Large intestine (tissue), 3 donors: ENCODE measurements around the gene MRPL2. TPM values are rescaled to one million over a fixed set of nuclear protein-coding genes. Genes with fewer than 3 reads are reported as not detected.

ENCODE experiments used
- DNase-seq, 2 donors: peaks; one replicate each; pipeline versions ENCODE4 v3.0.0 to v3.0.0-alpha.2; 2013
- H3K27ac ChIP-seq: one replicate; pipeline ENCODE4 v1.5.1; 2013; ENCODE audit warnings: low read length
- H3K27me3 ChIP-seq: 2 replicates; pipeline ENCODE4 v1.6.1; 2013; ENCODE audit warnings: low read length; ENCODE audit not compliant: control insufficient read depth, insufficient read depth
- H3K36me3 ChIP-seq: 2 replicates; pipeline ENCODE4 v1.6.1; 2013; ENCODE audit warnings: low read length; ENCODE audit not compliant: control insufficient read depth, insufficient read depth
- H3K4me1 ChIP-seq: one replicate; pipeline ENCODE4 v1.6.1; 2013; ENCODE audit warnings: low read length; ENCODE audit not compliant: control insufficient read depth, insufficient read depth
- H3K4me3 ChIP-seq: one replicate; pipeline ENCODE4 v1.5.1; 2013; ENCODE audit warnings: low read length
- H3K9me3 ChIP-seq: one replicate; pipeline ENCODE4 v1.6.1; 2013; ENCODE audit warnings: mild to moderate bottlenecking, low read depth, low read length, moderate library complexity; ENCODE audit not compliant: control insufficient read depth
- WGBS: methylation state at CpG from one replicate; pipeline ENCODE4 v1.1.5; 2013; ENCODE audit warnings: low lambda C conversion rate; ENCODE audit not compliant: insufficient coverage; 5-methylcytosine and 5-hydroxymethylcytosine counted together
- polyA plus RNA-seq: library from polyadenylated mRNA; unstranded; fragments of 120-200 nt; gene quantifications from one replicate; pipeline ENCODE4 v1.2.1, GENCODE V29; 2013

Gene MRPL2
- polyA plus RNA-seq, 1 donor = 56.1 TPM

DNA sequence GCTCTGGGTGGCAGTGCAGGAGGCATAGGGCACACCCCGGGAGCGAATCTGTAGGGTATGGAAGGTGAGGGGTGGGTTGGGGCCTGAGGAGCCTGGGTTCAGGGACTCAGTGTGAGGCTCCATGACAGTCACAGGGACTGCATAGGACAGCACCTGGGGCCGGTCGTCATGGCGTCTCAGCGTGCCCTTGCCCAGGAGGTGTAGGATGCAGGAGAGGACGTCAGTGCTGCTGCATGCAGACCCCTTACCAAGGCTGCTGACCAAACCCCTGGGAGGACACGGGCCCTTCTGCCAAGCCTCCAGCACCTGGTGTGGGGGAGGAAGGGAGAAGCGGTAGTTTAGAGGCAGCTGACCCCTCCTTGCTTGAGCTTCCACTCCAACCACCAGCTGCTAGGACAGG, 21.5 kb downstream of the MRPL2 start:
- Histone ChIP-seq H3K4me1 (peaks cover 22% of the 10 kb centered on the region), H3K36me3 (peaks cover 78% of the 10 kb centered on the region), H3K9me3 (no peaks in the 10 kb centered on the region), H3K27me3 (no peaks in the 10 kb centered on the region), H3K4me3 (no peak overlapping the region), H3K27ac (no peak overlapping the region)
- DNase-seq = no peak
- WGBS = no CpG with 5 or more reads among the region's 9 CpGs

DNA sequence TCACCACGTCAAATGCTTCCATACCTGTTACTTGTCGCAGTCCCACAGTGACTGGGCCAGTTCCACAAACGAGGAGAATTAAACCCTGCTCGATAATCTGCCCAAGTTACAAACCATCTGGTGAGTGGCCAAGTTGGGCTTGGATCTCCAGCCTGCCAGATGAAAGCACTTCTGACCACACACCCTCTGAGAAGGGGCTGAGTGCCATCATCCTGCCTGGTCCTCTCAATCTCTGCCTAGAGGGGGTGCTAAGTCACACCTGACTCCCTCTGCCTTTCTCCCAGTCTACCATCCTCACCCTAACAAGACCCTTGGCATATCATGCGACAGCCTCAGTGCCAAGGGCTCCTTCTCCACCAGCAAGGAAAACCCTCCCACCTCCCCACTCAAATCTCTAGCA, 22.0 kb downstream of the MRPL2 start:
- WGBS = no CpG with 5 or more reads among the region's 5 CpGs
- H3K27ac ChIP-seq = no peak overlapping the region
- DNase-seq = no peak
- H3K36me3 ChIP-seq = peaks cover 79% of the 10 kb centered on the region
- peaks cover 22% of the 10 kb centered on the region for H3K4me1 ChIP-seq
- H3K9me3 ChIP-seq = no peaks in the 10 kb centered on the region
- H3K27me3 ChIP-seq = no peaks in the 10 kb centered on the region
- H3K4me3 ChIP-seq = no peak overlapping the region

DNA sequence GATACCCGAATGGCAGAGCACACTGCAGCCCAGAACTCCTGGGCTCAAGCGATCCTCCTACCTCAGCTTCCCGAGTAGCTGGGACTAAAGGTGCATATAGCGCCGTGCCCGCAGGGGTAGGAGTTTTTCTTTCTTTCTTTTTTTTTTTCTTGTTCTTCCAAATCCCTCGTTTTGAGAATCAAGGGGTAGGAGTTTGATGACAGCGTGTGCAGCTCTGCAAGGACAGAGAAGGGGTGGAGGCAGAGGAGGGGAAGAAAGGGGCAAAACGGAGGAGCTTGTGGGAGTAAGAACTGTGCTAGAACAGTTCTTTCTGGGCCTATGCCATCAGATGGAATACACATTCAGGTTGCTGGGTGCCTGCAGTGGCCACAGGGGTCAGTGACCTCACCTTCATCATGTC, 22.5 kb downstream of the MRPL2 start:
- WGBS = 94% methylated on average over 5 of the region's 9 CpGs
- H3K4me3 ChIP-seq = no peak overlapping the region
- peaks cover 80% of the 10 kb centered on the region for H3K36me3 ChIP-seq
- DNase-seq = no peak
- H3K27ac ChIP-seq = no peak overlapping the region
- no peaks in the 10 kb centered on the region for H3K9me3 ChIP-seq
- H3K27me3 ChIP-seq = no peaks in the 10 kb centered on the region
- H3K4me1 ChIP-seq = peaks cover 22% of the 10 kb centered on the region

DNA sequence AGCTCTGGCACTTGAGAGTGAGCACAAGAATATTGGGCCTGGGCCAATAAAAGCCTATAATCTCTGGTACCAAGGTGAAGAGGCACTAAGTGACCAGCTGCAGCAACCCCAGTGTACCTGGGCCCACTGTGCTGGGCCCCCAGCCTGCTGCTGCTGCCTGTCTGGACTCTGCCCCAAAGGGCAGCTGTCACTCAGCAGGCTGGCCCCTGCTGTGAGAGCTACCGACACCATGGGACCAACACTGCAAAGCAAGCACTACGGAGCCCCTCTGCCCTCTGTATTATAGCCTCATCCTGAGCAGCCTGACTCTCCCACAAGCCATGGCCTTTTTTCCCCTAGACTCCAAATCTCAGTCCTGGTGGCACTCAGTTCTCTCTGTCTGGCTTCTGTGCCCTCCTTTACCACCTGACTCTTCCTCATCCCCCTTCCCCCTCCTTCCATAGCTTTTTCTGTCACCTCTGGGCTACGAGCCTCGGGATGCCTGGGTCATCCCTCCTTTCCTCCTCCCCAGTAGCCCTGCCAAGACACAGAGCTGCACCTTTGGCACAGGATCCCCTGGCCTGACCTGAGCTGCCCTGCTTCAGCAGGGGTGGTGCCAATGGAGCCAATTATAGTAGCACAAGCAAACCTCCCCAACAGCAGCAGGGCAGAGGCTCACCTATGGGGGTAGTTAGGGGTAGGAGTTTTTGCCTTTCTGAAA, 23.6 kb downstream of the MRPL2 start:
- peaks cover 75% of the 10 kb centered on the region for H3K36me3 ChIP-seq
- WGBS = no CpG with 5 or more reads among the region's 4 CpGs
- peak; percentile 79 to 89 for DNase-seq

DNA sequence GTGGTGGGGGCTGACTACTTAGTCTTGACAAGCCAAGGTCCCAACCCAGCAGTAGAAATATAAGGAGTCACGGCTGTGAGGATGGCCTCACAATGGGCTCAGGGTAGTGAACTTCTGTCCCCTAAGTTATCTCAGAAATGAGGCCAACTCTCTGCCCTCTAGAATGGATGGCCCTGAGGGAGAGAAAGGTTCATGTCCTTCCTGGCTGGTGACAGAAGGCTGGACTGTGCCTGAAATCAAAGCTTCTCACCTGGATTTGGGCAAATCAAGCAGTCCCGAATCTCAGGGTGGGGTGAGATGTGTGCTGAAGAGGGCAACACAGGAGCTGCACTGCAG, 25.1 kb downstream of the MRPL2 start:
- H3K36me3 ChIP-seq = peaks cover 72% of the 10 kb centered on the region

More for the DNA sequence above, 23.6 kb downstream of the MRPL2 start:
- Histone ChIP-seq H3K4me1 (peaks cover 22% of the 10 kb centered on the region), H3K4me3 (no peak overlapping the region), H3K27me3 (no peaks in the 10 kb centered on the region), H3K27ac (peak overlapping the region; percentile 97), H3K9me3 (no peaks in the 10 kb centered on the region)

DNA sequence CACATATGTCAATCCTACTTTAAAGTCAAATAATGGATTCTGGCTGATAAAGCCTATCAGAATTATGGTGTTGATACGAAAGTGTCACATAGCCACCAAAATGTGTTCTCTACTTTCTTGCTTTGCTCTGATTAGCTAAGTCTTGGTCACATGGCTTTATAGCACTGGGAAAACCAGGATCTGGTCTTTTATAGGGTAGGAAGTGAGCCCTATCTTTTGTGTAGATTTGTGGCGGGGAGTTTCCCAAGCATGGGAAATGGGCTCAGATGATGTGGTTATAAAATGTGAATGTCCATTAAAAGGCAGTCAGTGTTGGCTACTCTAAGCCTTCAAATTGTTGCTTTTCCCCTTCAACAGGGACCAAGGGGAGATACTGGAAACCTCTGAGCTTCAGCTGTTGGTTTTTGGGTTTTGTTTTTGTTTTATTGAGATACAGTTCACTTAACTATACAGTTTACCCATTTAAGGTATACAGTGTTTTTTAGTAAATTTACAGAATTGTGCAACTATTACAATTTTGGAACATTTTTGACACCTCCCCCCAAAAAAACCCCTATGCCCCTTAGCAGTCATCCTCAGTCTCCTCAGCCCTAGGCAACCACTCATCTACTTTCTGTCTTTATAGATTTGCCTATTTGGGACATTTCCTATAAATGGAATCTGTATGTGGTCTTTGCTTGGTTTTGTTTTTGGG, 25.6 kb downstream of the MRPL2 start:
- Histone ChIP-seq H3K4me3 (no peak overlapping the region), H3K4me1 (peaks cover 22% of the 10 kb centered on the region), H3K27ac (peak overlapping the region; percentile 65), H3K9me3 (no peaks in the 10 kb centered on the region), H3K36me3 (peaks cover 72% of the 10 kb centered on the region), H3K27me3 (no peaks in the 10 kb centered on the region)
- DNase-seq = no peak
- WGBS = no CpG with 5 or more reads among the region's 2 CpGs

More for the DNA sequence above, 25.1 kb downstream of the MRPL2 start:
- WGBS = no CpG with 5 or more reads among the region's 2 CpGs
- Histone ChIP-seq H3K4me1 (peaks cover 22% of the 10 kb centered on the region), H3K27me3 (no peaks in the 10 kb centered on the region), H3K27ac (peak overlapping the region; percentile 65), H3K9me3 (no peaks in the 10 kb centered on the region), H3K4me3 (no peak overlapping the region)
- DNase-seq = peak in 1 of 2 donors; percentile 74

DNA sequence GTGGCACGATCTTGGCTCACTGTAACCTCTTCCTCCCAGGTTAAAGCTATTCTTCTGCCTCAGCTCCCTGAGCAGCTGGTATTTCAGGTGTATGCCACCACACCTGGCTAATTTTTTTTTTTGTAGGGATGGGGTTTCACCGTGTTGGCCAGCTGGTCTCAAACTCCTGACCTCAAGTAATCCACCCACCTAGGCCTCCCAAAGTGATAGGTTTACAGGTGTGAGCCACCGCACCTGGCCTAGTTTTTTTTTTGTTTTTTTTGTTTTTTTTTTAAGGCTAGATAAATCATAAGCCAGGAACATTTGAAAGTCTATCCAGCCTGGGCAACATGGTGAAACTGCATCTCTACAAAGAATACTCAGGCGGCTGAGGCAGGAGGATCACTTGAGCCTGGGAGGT, 26.9 kb downstream of the MRPL2 start:
- H3K9me3 ChIP-seq = no peaks in the 10 kb centered on the region
- H3K27me3 ChIP-seq = no peaks in the 10 kb centered on the region
- no peak for DNase-seq
- peaks cover 69% of the 10 kb centered on the region for H3K36me3 ChIP-seq
- WGBS = 100% methylated on average over 1 of the region's 4 CpGs
- no peak overlapping the region for H3K4me3 ChIP-seq
- peaks cover 22% of the 10 kb centered on the region for H3K4me1 ChIP-seq
- no peak overlapping the region for H3K27ac ChIP-seq

DNA sequence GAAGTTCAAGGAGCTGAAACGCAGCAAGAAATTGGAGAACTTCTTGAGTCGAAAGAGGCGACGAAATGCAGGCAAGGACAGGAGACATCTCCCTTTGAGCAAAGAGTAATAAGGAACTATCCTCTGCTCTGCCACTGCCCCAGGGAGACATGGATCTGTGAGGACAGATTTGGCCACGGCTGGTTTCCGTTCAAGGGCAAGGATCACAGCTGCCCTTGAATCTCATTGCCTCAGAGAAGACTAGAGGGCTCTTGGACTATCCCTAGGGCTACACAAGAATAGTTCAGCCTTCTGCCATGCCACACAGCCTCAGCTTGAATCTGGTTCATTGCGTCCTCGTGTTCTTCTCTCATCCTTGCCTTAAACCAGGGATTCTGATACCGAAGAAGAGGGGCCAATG, 30.1 kb downstream of the MRPL2 start:
- Histone ChIP-seq H3K9me3 (no peaks in the 10 kb centered on the region), H3K27ac (no peak overlapping the region), H3K4me3 (no peak overlapping the region), H3K27me3 (no peaks in the 10 kb centered on the region), H3K36me3 (peaks cover 74% of the 10 kb centered on the region), H3K4me1 (peaks cover 1% of the 10 kb centered on the region)
- WGBS = no CpG with 5 or more reads among the region's 9 CpGs
- no peak for DNase-seq

DNA sequence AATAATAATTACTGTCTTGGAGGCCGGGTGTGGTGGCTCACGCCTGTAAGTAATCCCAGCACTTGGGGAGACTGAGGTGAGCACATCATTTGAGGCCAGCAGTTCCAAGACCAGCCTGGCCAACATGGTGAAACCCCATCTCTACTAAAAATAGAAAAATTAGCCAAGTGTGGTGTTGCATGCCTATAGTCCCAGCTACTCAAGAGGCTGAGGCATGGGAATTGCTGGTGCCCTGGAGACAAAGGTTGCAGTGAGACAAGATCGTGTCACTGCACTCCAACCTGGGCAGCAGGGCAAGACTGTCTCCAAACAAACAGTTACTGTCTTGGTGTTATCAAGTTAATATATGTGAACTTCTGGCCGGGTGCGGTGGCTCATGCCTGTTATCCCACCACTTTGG, 32.9 kb downstream of the MRPL2 start:
- Histone ChIP-seq H3K9me3 (no peaks in the 10 kb centered on the region), H3K4me1 (peaks cover 3% of the 10 kb centered on the region), H3K4me3 (no peak overlapping the region), H3K36me3 (peaks cover 56% of the 10 kb centered on the region), H3K27ac (no peak overlapping the region), H3K27me3 (no peaks in the 10 kb centered on the region)
- no peak for DNase-seq
- WGBS = no CpG with 5 or more reads among the region's 5 CpGs

DNA sequence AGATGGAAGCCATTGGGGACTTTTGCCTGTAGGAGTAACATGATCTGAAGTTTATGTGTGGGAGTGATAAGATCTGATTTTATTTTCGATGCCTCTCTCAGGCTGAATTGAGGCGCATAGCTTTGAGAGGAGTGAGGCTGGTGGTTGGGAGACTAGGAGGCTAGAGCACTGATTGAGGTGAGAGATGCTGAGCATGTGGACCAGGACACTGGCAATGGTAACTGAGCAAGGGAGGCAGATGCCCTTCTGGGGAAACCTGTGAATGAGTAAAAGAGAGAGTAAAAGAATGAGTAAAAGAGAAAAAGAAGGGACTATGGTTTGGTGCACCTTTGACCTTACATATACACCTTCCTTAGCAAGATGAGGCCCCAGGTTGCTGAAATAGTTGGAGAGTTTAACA, 34.8 kb downstream of the MRPL2 start:
- Histone ChIP-seq H3K36me3 (peaks cover 57% of the 10 kb centered on the region), H3K9me3 (no peaks in the 10 kb centered on the region), H3K27me3 (no peaks in the 10 kb centered on the region), H3K27ac (no peak overlapping the region), H3K4me1 (peaks cover 6% of the 10 kb centered on the region), H3K4me3 (no peak overlapping the region)
- WGBS = no CpG with 5 or more reads among the region's 2 CpGs
- DNase-seq = no peak
